Stimulated activated CD4-positive, alpha-beta T cell treated with anti-CD3 and anti-CD28 coated beads, TNF-alpha, amount 100 ng/mL, for 1 hour (primary cell): ENCODE measurements around the gene VAMP8.
A peak's percentile ranks its signal among the peaks of the same experiment; 100 is the strongest.
"Not testable (repeated sequence)": the region's sequence is repeated elsewhere in the genome, so short reads cannot be mapped to it uniquely, and the experiment has no call there.

Source experiments
- DNase-seq, 3 donors: peaks; one replicate each; pipeline ENCODE4 v3.0.0-alpha.2; 2020; ENCODE audit warnings: low read depth in 3 of 3, low spot score in 1 of 3

The VAMP8 gene

DNA sequence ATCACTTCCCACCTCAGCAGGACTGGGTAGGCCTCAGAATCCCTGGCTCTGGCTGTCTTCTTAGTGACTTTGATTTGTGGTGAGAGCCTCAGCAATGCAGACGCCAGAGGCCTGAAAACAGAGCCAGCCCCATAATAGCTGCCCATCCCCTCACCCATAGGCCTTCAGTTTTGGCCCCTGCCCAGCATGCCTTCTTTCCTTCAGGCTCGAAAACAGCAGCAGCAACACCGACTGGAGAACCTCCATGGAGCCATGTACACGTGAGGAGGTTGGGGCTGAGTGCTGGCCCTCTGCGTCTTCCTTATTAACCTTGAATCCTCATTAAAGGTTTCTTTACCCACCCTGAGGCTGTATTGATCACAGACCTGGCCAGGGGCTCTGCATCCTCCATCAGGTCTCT, 19.9 kb downstream of the VAMP8 start:
- DNase-seq: no peak

DNA sequence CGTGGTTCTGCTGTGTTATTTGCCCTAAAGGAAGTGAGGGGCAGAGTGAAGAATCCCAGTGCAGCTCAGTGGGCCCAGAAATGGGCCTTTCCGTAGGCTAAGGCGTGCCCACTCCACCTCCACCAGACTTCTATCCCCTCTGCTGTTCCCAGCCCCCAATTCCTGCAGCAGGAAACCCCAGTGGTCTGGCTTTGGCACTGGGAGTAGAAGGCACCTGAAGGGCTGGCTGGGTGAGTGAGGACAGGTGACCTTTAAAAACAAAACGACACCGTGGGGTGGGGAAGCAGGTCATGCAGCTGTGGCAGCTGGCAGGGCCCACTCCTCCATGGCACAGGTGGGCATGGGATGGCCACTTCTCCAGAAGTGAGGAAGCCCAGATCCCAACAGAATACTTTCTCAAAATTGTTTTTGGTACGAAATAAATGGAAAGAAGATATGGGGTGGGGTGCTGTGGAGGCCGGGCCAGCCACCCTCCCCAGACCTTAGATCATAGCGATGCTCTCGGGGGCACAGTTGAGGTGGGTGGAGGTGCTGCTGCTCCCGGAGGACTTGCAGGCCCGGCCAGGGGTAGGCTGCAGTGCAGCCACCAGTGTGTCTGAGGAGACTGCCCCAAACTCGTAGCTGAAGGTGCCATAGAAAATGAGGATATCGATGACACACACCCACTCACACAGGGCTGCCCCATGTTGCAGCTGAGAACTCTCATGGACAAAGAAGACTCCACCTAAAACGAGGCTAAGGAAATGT, 21.4 kb downstream of the VAMP8 start:
- DNase-seq: no peak

- no peak for DNase-seq
These were observed 22.3 kb downstream of the VAMP8 start for GRCh38 chr2:85599468-85600234.

- DNase-seq: no peak
These were observed 22.8 kb downstream of the VAMP8 start for GRCh38 chr2:85600235-85600575.

- DNase-seq: no peak
These were observed 23.8 kb downstream of the VAMP8 start for GRCh38 chr2:85600951-85601770.

DNA sequence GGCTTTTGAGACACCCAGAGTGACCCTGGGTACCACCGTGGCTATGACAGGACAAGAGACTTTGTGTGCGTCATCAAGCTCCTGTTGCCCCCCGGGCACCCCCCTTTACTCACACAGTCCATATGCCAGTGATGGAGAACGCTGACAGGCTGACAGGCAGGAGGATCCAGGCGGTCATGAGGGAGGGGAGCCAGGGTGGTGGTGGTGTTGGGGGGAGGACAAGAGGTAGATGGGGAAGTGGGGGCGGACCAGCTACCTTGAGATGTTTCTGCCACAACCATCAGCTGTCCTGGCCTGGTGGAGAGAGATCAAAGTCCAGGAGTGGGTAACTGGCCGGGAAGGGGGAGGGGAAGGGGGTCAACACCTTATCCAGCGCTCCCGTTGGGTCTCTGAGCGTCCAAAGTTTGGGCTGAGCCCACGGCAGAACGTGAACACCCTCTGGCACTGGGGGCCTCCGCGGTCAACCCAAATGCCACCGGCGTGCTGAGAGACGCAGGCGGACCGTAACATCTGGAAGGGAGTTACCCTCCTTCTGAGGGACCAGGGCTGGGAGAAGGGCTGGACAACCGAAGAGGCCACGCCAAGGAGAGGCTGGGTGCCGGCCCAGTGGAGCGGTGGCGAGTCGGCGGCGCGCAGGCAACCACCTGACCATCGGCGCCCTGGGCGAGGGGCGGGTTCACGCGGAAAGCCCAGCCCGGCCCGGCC, 24.5 kb downstream of the VAMP8 start:
- DNase-seq: no peak

- DNase-seq: peak; percentile 56 to 85 (median 73)
These were observed 25.3 kb downstream of the VAMP8 start, which contains the start of gene TMEM150A for GRCh38 chr2:85602476-85603234. Gene TMEM150A (minus strand): TSS chr2:85602698. CDS start chr2:85601948, 750 bp downstream.

DNA sequence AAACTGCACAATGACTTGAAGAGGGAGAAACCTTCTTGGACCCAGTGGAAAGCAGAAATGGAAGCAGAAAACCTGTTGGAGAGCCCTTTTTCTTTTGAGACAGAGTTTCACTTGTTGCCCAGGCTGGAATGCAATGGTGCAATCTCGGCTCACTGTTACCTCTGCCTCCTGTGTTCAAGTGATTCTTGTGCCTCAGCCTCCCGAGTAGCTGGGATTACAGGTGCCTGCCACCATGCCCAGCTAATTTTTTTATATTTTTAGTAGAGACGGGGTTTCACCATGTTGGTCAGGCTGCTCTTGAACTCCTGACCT, 26.7 kb downstream of the VAMP8 start:
- not testable (repeated sequence) for DNase-seq

DNA sequence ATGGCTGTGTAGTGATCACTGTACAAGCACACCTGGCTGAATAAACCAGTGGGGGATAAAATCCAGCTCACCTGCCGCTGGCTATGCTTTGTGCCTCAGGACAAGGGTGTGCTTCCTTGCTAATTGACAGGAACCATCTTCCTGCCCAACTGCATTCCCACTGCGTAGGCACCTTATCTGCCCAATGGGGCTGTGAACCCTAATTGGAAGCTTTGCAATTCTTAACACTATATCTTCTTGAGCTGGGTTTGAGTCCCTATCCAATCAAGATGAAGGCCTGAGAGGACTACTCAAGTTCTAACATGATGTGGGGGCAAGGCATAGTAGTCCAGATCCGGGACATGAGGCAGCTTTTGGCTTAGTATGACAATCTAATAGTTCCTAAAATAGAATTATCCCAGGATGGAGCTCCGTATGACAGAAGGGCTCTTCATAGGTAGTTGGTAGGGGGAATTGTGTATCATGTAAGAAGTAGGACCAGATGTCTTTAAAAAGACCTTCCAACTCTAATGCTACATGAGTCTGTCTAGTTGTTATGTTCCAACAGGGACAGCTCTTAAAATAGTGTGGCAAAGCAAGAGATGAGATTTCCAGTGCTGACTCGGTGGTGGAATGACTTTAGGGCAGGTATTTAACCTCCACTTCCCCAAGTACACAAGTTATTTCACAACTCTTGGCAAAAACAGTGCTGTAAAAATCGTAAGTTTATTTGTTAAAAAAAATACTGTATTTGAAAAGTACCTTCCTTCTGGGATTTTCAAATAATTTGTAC, 27.4 kb downstream of the VAMP8 start:
- no peak for DNase-seq

GRCh38 chr2:85605406-85606115, 28.2 kb downstream of the VAMP8 start:
- no peak for DNase-seq

DNA sequence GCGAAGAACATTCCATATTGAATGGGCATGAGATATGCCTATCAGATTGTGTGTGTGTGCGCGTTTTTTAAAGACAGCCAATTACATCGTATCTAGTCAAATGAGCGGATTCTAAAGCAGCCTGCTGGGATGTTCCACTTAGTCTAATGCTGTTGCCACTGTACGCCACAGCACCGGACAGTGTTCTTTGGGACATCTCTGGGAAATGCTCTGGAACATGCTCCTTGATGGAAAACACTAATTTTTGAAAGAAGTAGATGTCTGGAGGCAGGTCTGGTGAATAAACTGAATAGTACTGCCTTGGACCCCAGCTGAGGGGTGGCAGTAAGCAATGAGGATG, 28.7 kb downstream of the VAMP8 start:
- DNase-seq: no peak

- no peak for DNase-seq
These were observed 30.2 kb downstream of the VAMP8 start for GRCh38 chr2:85607268-85608215.

GRCh38 chr2:85611217-85611704, 33.9 kb downstream of the VAMP8 start:
- no peak for DNase-seq

DNA sequence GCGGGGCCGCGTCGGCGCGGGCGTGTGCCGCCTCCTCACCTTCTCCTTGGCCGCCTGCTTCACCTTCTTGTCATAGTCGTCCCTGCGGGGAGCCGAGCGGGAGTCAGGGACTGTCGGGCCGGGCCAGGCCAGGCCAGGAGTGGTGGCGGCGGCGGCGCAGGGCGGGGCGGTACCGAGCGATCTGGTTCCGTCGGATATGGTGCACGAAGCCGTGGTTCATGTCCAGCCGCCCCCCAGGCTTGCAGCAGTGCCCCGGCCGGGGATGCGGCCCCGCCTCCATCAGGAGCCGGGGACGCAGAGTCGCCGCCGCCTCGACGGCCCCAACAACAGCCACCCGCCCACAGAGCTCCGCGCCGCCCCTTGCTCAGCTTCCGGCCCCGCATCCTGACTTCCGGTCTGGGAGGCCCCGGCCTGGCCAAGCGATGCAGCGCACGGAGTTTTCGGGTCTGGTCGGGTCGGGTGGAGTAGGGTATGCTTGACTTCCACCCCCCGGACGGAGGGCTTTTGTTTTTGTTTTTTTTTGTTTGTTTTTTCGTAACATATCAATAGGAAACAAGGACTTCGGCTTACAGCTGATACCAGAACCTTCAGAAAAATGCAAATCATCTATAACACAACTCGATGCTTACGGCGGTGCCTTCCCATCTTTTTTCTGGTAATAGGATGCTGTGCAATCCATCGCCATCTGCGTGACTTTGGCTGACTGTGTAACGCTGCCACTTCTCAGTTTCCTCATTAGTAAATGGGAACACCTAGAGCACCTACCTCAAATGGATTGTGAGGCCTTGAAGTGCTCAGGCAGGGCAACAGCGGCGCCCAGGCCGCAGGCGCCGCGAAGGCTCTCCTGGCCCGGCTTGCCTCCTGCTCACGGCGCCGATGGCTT, 34.6 kb downstream of the VAMP8 start, which contains the start of gene C2orf68:
TSS of gene C2orf68 (minus strand) at position 362 of the 883 bp plus-strand sequence. CDS start at position 280, 82 bp downstream.
- peak; percentile 55 to 74 (median 57) for DNase-seq

GRCh38 chr2:85613717-85614515, 36.5 kb downstream of the VAMP8 start:
- DNase-seq: no peak

GRCh38 chr2:85614757-85615156, 37.4 kb downstream of the VAMP8 start:
- not testable (repeated sequence) for DNase-seq
